ENCODE data around the gene MCAM.

The MCAM gene

DNA sequence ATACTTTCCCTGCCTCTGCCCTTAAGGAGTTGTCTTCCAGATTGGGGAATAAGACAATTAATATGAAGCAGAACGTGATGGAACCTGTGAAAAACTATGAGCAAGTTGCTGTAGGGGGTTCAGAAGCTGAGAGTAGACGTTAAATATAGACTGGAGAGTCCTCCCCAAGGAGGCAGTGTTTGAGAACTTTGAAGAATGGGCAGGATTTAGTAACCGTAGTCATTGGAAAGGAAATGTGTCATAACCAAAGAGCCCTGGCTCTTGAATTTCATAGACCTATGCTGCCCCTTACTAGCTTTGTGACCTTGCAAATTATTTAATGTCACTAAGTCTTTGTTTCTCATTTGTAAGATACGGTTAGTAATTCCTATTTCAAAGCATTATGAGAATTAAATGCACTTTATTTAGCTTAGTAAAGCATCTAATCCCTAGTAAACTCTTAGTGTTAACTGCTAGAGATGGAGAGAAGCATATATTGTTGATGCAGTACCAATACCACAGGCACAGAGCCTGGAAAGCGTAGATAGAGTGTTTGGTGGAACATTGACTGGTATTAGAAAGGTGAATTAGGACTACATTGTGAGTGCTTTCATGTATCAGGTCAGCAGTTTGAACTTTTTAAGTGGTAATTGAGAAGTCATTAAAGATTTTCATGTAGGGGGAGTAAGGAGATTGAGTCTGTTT lies 54.1 kb downstream of the MCAM start:
- peaks cover 29 to 31% of the 10 kb centered on the region in 2 donors for H3K4me1 Mint-ChIP-seq
- DNase-seq = no peak
- H3K9me3 Mint-ChIP-seq = no peaks in the 10 kb centered on the region
- H3K4me3 Mint-ChIP-seq = no peak overlapping the region
- peaks cover 3 to 5% of the 10 kb centered on the region in 2 donors for H3K36me3 Mint-ChIP-seq
- no peak overlapping the region for H3K27ac Mint-ChIP-seq
- ATAC-seq (replicated peaks) = peak; percentile 46 to 50
- H3K27me3 Mint-ChIP-seq = no peaks in the 10 kb centered on the region

DNA sequence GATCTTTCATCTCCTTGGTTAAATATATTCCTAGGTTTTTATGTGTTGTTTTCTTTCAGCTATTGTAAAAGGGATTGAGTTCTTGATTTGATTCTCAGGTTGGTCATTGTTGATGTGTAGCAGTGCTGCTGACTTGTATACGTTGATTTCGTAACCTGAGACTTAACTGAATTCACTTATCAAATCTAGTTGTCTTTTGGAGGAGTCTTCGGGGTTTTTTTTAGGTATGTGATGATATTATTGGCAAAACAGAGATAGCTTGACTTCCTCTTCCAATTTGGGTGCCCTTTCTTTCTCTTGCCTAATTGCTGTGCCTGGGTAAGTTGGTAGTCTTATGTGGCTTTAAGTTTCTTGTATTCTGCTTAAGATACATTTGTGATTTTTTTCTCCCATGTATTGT lies 57.9 kb downstream of the MCAM start:
- Mint-ChIP-seq H3K4me1 (peaks cover 24% of the 10 kb centered on the region in 2 donors), H3K4me3 (no peak overlapping the region), H3K9me3 (no peaks in the 10 kb centered on the region), H3K27ac (peak overlapping the region; percentile 56), H3K27me3 (no peaks in the 10 kb centered on the region), H3K36me3 (peaks cover 2 to 10% of the 10 kb centered on the region in 2 donors)
- DNase-seq (no peak), ATAC-seq (replicated peaks) (no peak)

Measured in stimulated activated naive B cell treated with anti-CD40 and anti-IgM and Interleukin-4, amounts not matched to agents 10 μg/mL and 1 μg/mL and 100 μg/mL, for 72 hours (primary cell).